PC-9 (cell line): Measurements from ENCODE around the gene LCK. TPM values are rescaled to one million over a fixed set of nuclear protein-coding genes. Genes with fewer than 3 reads are reported as not detected.

Experiments
- BruUV-seq: library from RNA; stranded (reverse); fragments of 400-500 nt; replicated peaks from 2 replicates; lab custom pipeline; 2021; lab: Mats Ljungman, UMichigan
- CTCF ChIA-PET: fragments of 300-600 bp; sonication (Branson Sonifier 250); formaldehyde crosslinking; loops from one replicate; lab custom pipeline; 2022; ENCODE audit warnings: antibody characterized with exemption; lab: Charles Lee
- POLR2A ChIA-PET: fragments of 300-600 bp; sonication (Branson Sonifier 250); formaldehyde crosslinking; loops from one replicate; lab custom pipeline; 2022; ENCODE audit warnings: antibody characterized with exemption; ENCODE audit not compliant: unreplicated experiment; lab: Charles Lee
- DNase-seq, 2 experiments: peaks; one replicate each; pipeline versions ENCODE4 v3.0.0 to v3.0.0-alpha.2; 2015 to 2022; ENCODE audit warnings: mixed read lengths in 1 of 2
- H2AFZ ChIP-seq: fragments of 200-600 bp; sonication (generic); 2 replicates; pipeline ENCODE4 v1.8.1; 2017; ENCODE audit warnings: antibody characterized with exemption
- H3F3A ChIP-seq: fragments of 200-600 bp; sonication (generic); 2 replicates; pipeline ENCODE4 v1.8.1; 2017; ENCODE audit warnings: antibody characterized with exemption, mild to moderate bottlenecking, low read depth; ENCODE audit not compliant: insufficient read depth
- H3K27ac ChIP-seq: fragments of 200-600 bp; sonication (generic); 2 replicates; pipeline ENCODE4 v1.6.1; 2016; ENCODE audit warnings: mixed run types
- H3K27me3 ChIP-seq: fragments of 200-600 bp; sonication (generic); 2 replicates; pipeline ENCODE4 v1.6.1; 2016; ENCODE audit warnings: low read depth, mixed run types; ENCODE audit not compliant: insufficient read depth
- H3K36me3 ChIP-seq: fragments of 200-600 bp; sonication (generic); 2 replicates; pipeline ENCODE4 v1.6.1; 2016; ENCODE audit warnings: low read depth, mixed run types
- H3K4me1 ChIP-seq: fragments of 200-600 bp; sonication (generic); replicated peaks from 2 replicates; pipeline ENCODE4 v1.6.1; 2016; ENCODE audit warnings: mixed run types; ENCODE audit not compliant: insufficient read depth
- H3K4me2 ChIP-seq: fragments of 200-600 bp; sonication (generic); 2 replicates; pipeline ENCODE4 v1.6.1; 2017; ENCODE audit warnings: mixed run types
- H3K4me3 ChIP-seq: fragments of 200-600 bp; sonication (generic); 2 replicates; pipeline ENCODE4 v1.6.1; 2016; ENCODE audit warnings: mixed run types
- H3K79me2 ChIP-seq: fragments of 200-600 bp; sonication (generic); 2 replicates; pipeline ENCODE4 v1.6.1; 2017; ENCODE audit warnings: low read depth, mixed run types
- H3K9me2 ChIP-seq: fragments of 200-600 bp; sonication (generic); 2 replicates; pipeline ENCODE4 v1.8.1; 2017; ENCODE audit warnings: mild to moderate bottlenecking; ENCODE audit not compliant: insufficient read depth
- H3K9me3 ChIP-seq: fragments of 200-600 bp; sonication (generic); 2 replicates; pipeline ENCODE4 v1.8.1; 2016; ENCODE audit warnings: low read depth; ENCODE audit not compliant: insufficient read depth
- H4K20me1 ChIP-seq: fragments of 200-600 bp; sonication (generic); 2 replicates; pipeline ENCODE4 v1.8.1; 2017; ENCODE audit not compliant: insufficient read depth
- CTCF ChIP-seq: fragments of 200-600 bp; sonication (generic); conservative IDR thresholded peaks from 2 replicates; pipeline ENCODE4 v1.6.1; 2017; ENCODE audit warnings: mixed run types, antibody characterized with exemption, mild to moderate bottlenecking, moderate library complexity
- EZH2 ChIP-seq: fragments of 200-600 bp; sonication (generic); IDR thresholded peaks from 2 replicates; pipeline ENCODE4 v1.8.0; 2017; ENCODE audit warnings: antibody characterized with exemption, low read depth
- intact Hi-C: fragments of 100-400 bp; cut with micrococcal nuclease; formaldehyde crosslinking; loops from one replicate; pipeline ENCODE4 v1.10.0; 2022; ENCODE audit not compliant: unreplicated experiment
- total RNA-seq: library from RNA; stranded (reverse); gene quantifications from 2 replicates; pipeline ENCODE4 v1.2.3, GENCODE V29; 2021

Gene LCK
- total RNA-seq, 1 experiment from 2014 or later, result 2.0 TPM

GRCh38 chr1:32321712-32322291 lies 70.7 kb downstream of the LCK start:
- intact Hi-C loops, result no loop called here
- H3K4me2 ChIP-seq, result peak overlapping the region; percentile 43

DNA sequence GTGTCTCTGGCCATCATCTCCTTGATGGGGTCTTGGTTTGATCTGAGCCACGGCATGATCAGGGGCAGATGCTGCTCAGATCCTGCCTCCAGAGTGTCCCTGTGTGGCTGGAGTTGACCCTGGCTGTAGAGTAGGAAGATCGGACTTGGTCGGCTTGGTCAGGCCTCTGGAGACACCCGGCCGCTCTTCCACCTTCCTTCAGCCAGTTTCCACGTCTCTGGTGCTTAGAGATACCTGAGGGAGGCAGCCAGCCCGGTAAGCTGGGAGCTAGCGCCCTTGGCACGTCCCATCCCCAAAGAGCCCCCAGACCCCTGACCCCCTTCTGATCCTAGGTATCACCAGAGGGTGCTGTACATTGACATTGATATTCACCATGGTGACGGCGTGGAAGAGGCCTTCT lies 76.1 kb downstream of the LCK start:
- CTCF ChIA-PET, result no interaction called here
- Histone ChIP-seq H3K9me3 (no peaks in the 10 kb centered on the region), H3K27ac (no peak overlapping the region), H3K4me3 (no peak overlapping the region), H4K20me1 (no peaks in the 10 kb centered on the region), H3K27me3 (no peaks in the 10 kb centered on the region), H3K4me2 (no peak overlapping the region), H3K79me2 (no peaks in the 10 kb centered on the region), H3F3A (peaks cover 38% of the 10 kb centered on the region), H2AFZ (no peak overlapping the region), H3K36me3 (0 out of 2 replicates have a peak, but pooled peaks cover 18% of the 10 kb centered on the region), H3K4me1 (peaks cover 17% of the 10 kb centered on the region), H3K9me2 (no peaks in the 10 kb centered on the region)
- DNase-seq, result no peak
- no TSS peak for BruUV-seq
- intact Hi-C loops, result no loop called here
- POLR2A ChIA-PET, result no interaction called here
- TF ChIP-seq CTCF, result no peak
- TF ChIP-seq EZH2, result no peak

More at GRCh38 chr1:32321712-32322291, 70.7 kb downstream of the LCK start:
- TF ChIP-seq EZH2, result no peak
- no peak for TF ChIP-seq CTCF
- Histone ChIP-seq H3K9me2 (no peaks in the 10 kb centered on the region), H2AFZ (no peak overlapping the region), H3K4me1 (peaks cover 17% of the 10 kb centered on the region), H3K36me3 (peaks cover 24% of the 10 kb centered on the region), H3K79me2 (peaks cover 3% of the 10 kb centered on the region; the same call in 1 of the 2 replicates), H3K9me3 (no peaks in the 10 kb centered on the region), H4K20me1 (0 out of 2 replicates have a peak, but pooled peaks cover under 1% of the 10 kb centered on the region), H3K27ac (peak overlapping the region; percentile 47), H3F3A (peaks cover 31% of the 10 kb centered on the region), H3K27me3 (no peaks in the 10 kb centered on the region), H3K4me3 (no peak overlapping the region)
- DNase-seq, result peak in 1 of 2 experiments; percentile 48
- POLR2A ChIA-PET, result interaction anchor here (0.6 to 0.7 kb wide), 4 partner anchors 31 to 309 kb away, joined by 3 to 29 read pairs (median 6); no protein-coding TSS in a partner anchor
- BruUV-seq, result no TSS peak
- CTCF ChIA-PET, result interaction anchor here (0.6 to 1.2 kb wide), 2 partner anchors 122 to 365 kb away, joined by 3 to 4 read pairs; partner anchors contain the start of gene CCDC28B

DNA sequence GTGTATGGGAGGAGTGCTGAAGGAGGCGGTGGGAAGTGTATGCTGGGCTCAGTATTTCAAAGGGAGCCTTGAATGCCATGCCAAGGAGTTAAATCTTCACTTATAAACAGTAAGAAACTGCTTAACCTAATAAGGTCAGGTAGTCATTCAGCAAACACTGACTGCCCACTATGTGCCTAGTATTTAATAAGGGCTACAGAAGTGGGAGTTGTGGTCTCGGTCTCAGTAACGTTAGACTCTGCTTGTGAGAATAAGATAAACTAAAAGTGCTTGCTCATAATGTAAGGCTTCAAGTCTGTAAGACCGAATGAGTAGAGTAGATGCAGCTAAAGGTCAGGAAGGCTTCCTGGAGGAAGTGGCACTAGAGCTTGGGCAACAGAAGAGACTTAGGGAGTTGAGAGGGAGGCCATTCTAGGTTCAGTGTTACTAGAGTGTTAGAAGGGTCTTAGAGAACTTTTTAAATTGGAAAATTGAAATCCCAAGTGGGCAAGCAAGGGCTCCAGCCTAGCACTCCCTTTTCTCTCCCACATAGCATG lies 78.9 kb downstream of the LCK start:
- no peak for TF ChIP-seq CTCF
- no peak for TF ChIP-seq EZH2
- Histone ChIP-seq H3K9me3 (no peaks in the 10 kb centered on the region), H2AFZ (no peak overlapping the region), H3K27me3 (no peaks in the 10 kb centered on the region), H3K9me2 (no peaks in the 10 kb centered on the region), H3K27ac (no peak overlapping the region), H3K4me2 (no peak overlapping the region), H3K4me3 (no peak overlapping the region), H3K79me2 (peaks cover 12% of the 10 kb centered on the region), H4K20me1 (no peaks in the 10 kb centered on the region), H3F3A (peaks cover 45% of the 10 kb centered on the region), H3K4me1 (peaks cover 39% of the 10 kb centered on the region), H3K36me3 (peaks cover 11% of the 10 kb centered on the region; the same call in 1 of the 2 replicates)
- intact Hi-C loops, result no loop called here
- peak in 1 of 2 experiments; percentile 29 for DNase-seq
- POLR2A ChIA-PET, result no interaction called here
- no TSS peak for BruUV-seq
- CTCF ChIA-PET, result no interaction called here
